Tibial nerve (tissue), 3 donors: ENCODE results near the gene INS.

Source experiments
- CTCF ChIP-seq, 5 experiments: fragments of 200-600 bp in 3 of 5; fragments of 450-650 bp in 2 of 5; sonication (generic) in 3 of 5; IDR thresholded peaks; one replicate each; pipeline ENCODE4 v1.5.1; 2016 to 2019; ENCODE audit warnings: antibody characterized with exemption in 5 of 5, mild to moderate bottlenecking in 3 of 5, moderate library complexity in 2 of 5
- POLR2A ChIP-seq, 2 donors: fragments of 450-650 bp; IDR thresholded peaks; one replicate each; pipeline ENCODE4 v1.6.1; 2017; ENCODE audit warnings: antibody characterized with exemption in 2 of 2, mild to moderate bottlenecking in 2 of 2, moderate library complexity in 2 of 2

- TF ChIP-seq POLR2A (IDR thresholded peaks at IDR 0.05) = no peak
- no peak for TF ChIP-seq CTCF (IDR thresholded peaks at IDR 0.05)
Measured at GRCh38 chr11:2128511-2129307, 32.3 kb downstream of the INS start.
